GM12878 (cell line): ENCODE results near the gene E2F7. TPM values are rescaled to one million over a fixed set of nuclear protein-coding genes. Genes with fewer than 3 reads are reported as not detected.

Experiments
- ATAC-seq: fragments of 200-7000 bp; cut with Tn5 transposase; 3 replicates; pipeline ENCODE4 v1.9.1; 2020; ENCODE audit warnings: mild to moderate bottlenecking, moderate library complexity
- BruUV-seq: library from RNA; stranded (reverse); fragments of 400-500 nt; replicated peaks from 2 replicates; lab custom pipeline; 2021; lab: Mats Ljungman, UMichigan
- CTCF ChIA-PET: fragments of 300-600 bp; sonication (Branson Sonifier 250); formaldehyde crosslinking; extraction: SDS; loops from one replicate; lab custom pipeline; 2021; ENCODE audit warnings: inconsistent platforms; lab: Yijun Ruan, JAX
- POLR2A ChIA-PET: fragments of 350-600 bp; formaldehyde crosslinking; extraction: SDS; loops from one replicate; lab custom pipeline; 2021; ENCODE audit warnings: inconsistent platforms; lab: Charles Lee
- RAD21 ChIA-PET: fragments of 300-600 bp; sonication (Branson Sonifier 250); formaldehyde crosslinking; loops from one replicate; lab custom pipeline; 2023; ENCODE audit warnings: antibody characterized with exemption; ENCODE audit not compliant: unreplicated experiment; lab: Charles Lee
- SMC1A ChIA-PET: fragments of 300-600 bp; sonication (Branson Sonifier 250); formaldehyde crosslinking; loops from one replicate; lab custom pipeline; 2023; ENCODE audit not compliant: unreplicated experiment, uncharacterized antibody; lab: Charles Lee
- DNase-seq: peaks from one replicate; pipeline ENCODE4 v3.0.0-alpha.2; 2011; ENCODE audit warnings: low read depth, low spot score
- FAIRE-seq: peaks from 3 replicates; lab custom pipeline; 2011; peaks lifted over from hg19 to GRCh38; lab: Jason Lieb, UNC
- H2AFZ ChIP-seq: 2 replicates; pipeline ENCODE4 v1.6.0; 2011; ENCODE audit warnings: low read depth, low read length, control low read depth; ENCODE audit not compliant: control insufficient read depth
- H3K27ac ChIP-seq: 2 replicates; pipeline ENCODE4 v1.5.1; 2011; ENCODE audit warnings: control low read depth; ENCODE audit not compliant: control insufficient read depth, insufficient read depth
- H3K27me3 ChIP-seq, 2 experiments: replicated peaks in 1 of 2; 2 replicates each; pipeline versions ENCODE4 v1.6.0 to v1.6.1; 2011; ENCODE audit warnings: low read length in 1 of 2; ENCODE audit not compliant: control insufficient read depth in 2 of 2, insufficient read depth in 2 of 2
- H3K36me3 ChIP-seq, 2 experiments: 2 replicates each; pipeline ENCODE4 v1.5.1; 2011; ENCODE audit warnings: low read length in 1 of 2; ENCODE audit not compliant: control insufficient read depth in 2 of 2, insufficient read depth in 2 of 2
- H3K4me1 ChIP-seq: 2 replicates; pipeline ENCODE4 v1.6.1; 2011; ENCODE audit warnings: mild to moderate bottlenecking, low read length, moderate library complexity, mixed read lengths; ENCODE audit not compliant: control insufficient read depth, insufficient read depth
- H3K4me2 ChIP-seq: 2 replicates; pipeline ENCODE4 v1.6.0; 2011; ENCODE audit warnings: control low read depth; ENCODE audit not compliant: control insufficient read depth, insufficient read depth
- H3K4me3 ChIP-seq: fragments of 200-600 bp; sonication (generic); 2 replicates; pipeline ENCODE4 v1.5.1; 2016
- H3K79me2 ChIP-seq: 2 replicates; pipeline ENCODE4 v1.6.0; 2011; ENCODE audit warnings: low read length; ENCODE audit not compliant: control insufficient read depth, insufficient read depth
- H3K9ac ChIP-seq: 2 replicates; pipeline ENCODE4 v1.8.0; 2011; ENCODE audit warnings: low read length, control low read depth, mixed read lengths; ENCODE audit not compliant: control insufficient read depth, insufficient read depth
- H3K9me3 ChIP-seq: replicated peaks from 3 replicates; pipeline ENCODE4 v1.5.1; 2011; ENCODE audit warnings: mild to moderate bottlenecking, low read length; ENCODE audit not compliant: control insufficient read depth, insufficient read depth
- H4K20me1 ChIP-seq: 2 replicates; pipeline ENCODE4 v1.6.0; 2011; ENCODE audit not compliant: control insufficient read depth, insufficient read depth
- BHLHE40 ChIP-seq, 2 experiments: fragments of 450-650 bp in 1 of 2; IDR thresholded peaks; 2 replicates each; pipeline ENCODE4 v1.6.1; 2011 to 2017; ENCODE audit warnings: low read depth in 2 of 2, borderline replicate concordance in 1 of 2, improper control_type of control experiment in 1 of 2, low read length in 1 of 2, mild to moderate bottlenecking in 1 of 2
- CTCF ChIP-seq, 3 experiments: IDR thresholded peaks in 2 of 3; conservative IDR thresholded peaks in 1 of 3; 2 replicates each; pipeline ENCODE4 v1.5.1; 2011; ENCODE audit warnings: low read depth in 3 of 3, low read length in 3 of 3, mild to moderate bottlenecking in 3 of 3, control low read depth in 2 of 3, moderate library complexity in 2 of 3, inconsistent platforms in 1 of 3, mixed read lengths in 1 of 3; ENCODE audit not compliant: control insufficient read depth in 2 of 3, insufficient read depth in 1 of 3; ENCODE audit errors: extremely low read depth in 1 of 3
- JUNB ChIP-seq: IDR thresholded peaks from 2 replicates; pipeline ENCODE4 v1.6.1; 2016; ENCODE audit warnings: antibody characterized with exemption, mild to moderate bottlenecking
- LARP7 ChIP-seq: fragments of 450-650 bp; IDR thresholded peaks from 2 replicates; pipeline ENCODE4 v1.6.1; 2017; ENCODE audit warnings: mild to moderate bottlenecking
- POLR2A ChIP-seq: IDR thresholded peaks from 2 replicates; pipeline ENCODE4 v1.6.1; 2011; ENCODE audit warnings: low read depth, mild to moderate bottlenecking, low read length
- SMARCA5 ChIP-seq: fragments of 450-650 bp; IDR thresholded peaks from 2 replicates; pipeline ENCODE4 v1.6.1; 2017; ENCODE audit warnings: mild to moderate bottlenecking
- TARDBP ChIP-seq: IDR thresholded peaks from 2 replicates; pipeline ENCODE4 v1.6.1; 2016; ENCODE audit warnings: borderline replicate concordance
- ZBED1 ChIP-seq: IDR thresholded peaks from 2 replicates; pipeline ENCODE4 v1.6.1; 2016; ENCODE audit warnings: borderline replicate concordance
- ZBTB11 ChIP-seq: fragments of 450-650 bp; formaldehyde crosslinking; IDR thresholded peaks from 2 replicates; pipeline ENCODE4 v1.5.0; 2022; ENCODE audit warnings: mild to moderate bottlenecking, missing genetic modification characterization
- ZSCAN29 ChIP-seq: fragments of 450-650 bp; IDR thresholded peaks from 2 replicates; pipeline ENCODE4 v1.6.1; 2017; ENCODE audit warnings: mild to moderate bottlenecking, moderate library complexity
- WGBS: methylation state at CpG from one replicate; pipeline ENCODE4 v1.1.6; 2016; ENCODE audit warnings: low lambda C conversion rate; ENCODE audit not compliant: insufficient replicate concordance, insufficient coverage; ENCODE audit errors: missing lambda C conversion rate; 5-methylcytosine and 5-hydroxymethylcytosine counted together
- in situ Hi-C: fragments of 300-500 bp; cut with MboI; formaldehyde crosslinking; loops from 9 replicates; pipeline ENCODE4 v1.14.3; 2018; ENCODE audit warnings: mixed read lengths
- intact Hi-C: fragments of 100-400 bp; cut with micrococcal nuclease; formaldehyde crosslinking; loops from one replicate; pipeline ENCODE4 v1.14.2; 2022; ENCODE audit not compliant: unreplicated experiment
- polyA plus RNA-seq, 11 experiments: library from polyadenylated mRNA; depleted of rRNA in 4 of 11; unstranded in 6 of 11; stranded (reverse) in 5 of 11; fragments of >200 nt; fragmentation: Nextera tagmentation in 4 of 11; fragmentation: Illumina TruSeq in 1 of 11; extraction: Ambion mirVana in 4 of 11; extraction: Trizol in 1 of 11; gene quantifications; 1 replicate in 1 of 11; 2 replicates in 10 of 11; pipeline versions ENCODE4 v1.2.1 to v1.2.3, GENCODE V29; 2011 to 2016; ENCODE audit warnings: inconsistent platforms in 2 of 11, missing spikeins in 2 of 11, low read depth in 1 of 11
- total RNA-seq, 4 experiments: library from RNA; depleted of rRNA in 3 of 4; stranded (reverse); fragments of >200 nt in 3 of 4; fragmentation: Illumina TruSeq in 1 of 4; extraction: Trizol in 1 of 4; gene quantifications; 2 replicates each; pipeline versions ENCODE4 v1.2.1 to v1.2.3, GENCODE V29; 2013 to 2021
- TF ChIP-seq, protein P1 (sequence below): IDR thresholded peaks from 2 replicates; pipeline ENCODE4 v1.6.1; 2012; ENCODE audit warnings: mild to moderate bottlenecking, low read depth, low read length

The E2F7 gene
- total and polyA plus RNA-seq, 10 of the 15 experiments (the other 5 are each of a cell fraction or from before 2014, with no cell fraction given) = 5.6 to 32.1 (median 19.9) TPM

- Histone ChIP-seq H3K9ac (no peak overlapping the region), H4K20me1 (no peaks in the 10 kb centered on the region), H3K4me1 (no peaks in the 10 kb centered on the region), H3K27ac (no peak overlapping the region), H3K27me3 (no peaks in the 10 kb centered on the region), H2AFZ (no peak overlapping the region), H3K36me3 (no peaks in the 10 kb centered on the region), H3K9me3 (no peaks in the 10 kb centered on the region; the same call in 2 of the 3 replicates), H3K4me2 (no peak overlapping the region), H3K4me3 (no peak overlapping the region), H3K79me2 (no peaks in the 10 kb centered on the region)
- FAIRE-seq = no peak
- in situ Hi-C loops = loop anchor here (25.0 kb wide), 1 partner anchor 986 kb away; the partner anchor contains the start of gene NAP1L1
- no peak for TF ChIP-seq JUNB
- TF ChIP-seq TARDBP = no peak
- TF ChIP-seq CTCF (IDR thresholded peaks at IDR 0.05 in 2 of 3, conservative IDR thresholded peaks at IDR 0.05 in 1 of 3; ENCODE audit: control insufficient read depth in 2 of 3, extremely low read depth in 1 of 3, insufficient read depth in 1 of 3, low read depth in 3 of 3, low read length in 3 of 3) = no peak
- TF ChIP-seq ZSCAN29 = no peak
- TF ChIP-seq, protein P1, sequence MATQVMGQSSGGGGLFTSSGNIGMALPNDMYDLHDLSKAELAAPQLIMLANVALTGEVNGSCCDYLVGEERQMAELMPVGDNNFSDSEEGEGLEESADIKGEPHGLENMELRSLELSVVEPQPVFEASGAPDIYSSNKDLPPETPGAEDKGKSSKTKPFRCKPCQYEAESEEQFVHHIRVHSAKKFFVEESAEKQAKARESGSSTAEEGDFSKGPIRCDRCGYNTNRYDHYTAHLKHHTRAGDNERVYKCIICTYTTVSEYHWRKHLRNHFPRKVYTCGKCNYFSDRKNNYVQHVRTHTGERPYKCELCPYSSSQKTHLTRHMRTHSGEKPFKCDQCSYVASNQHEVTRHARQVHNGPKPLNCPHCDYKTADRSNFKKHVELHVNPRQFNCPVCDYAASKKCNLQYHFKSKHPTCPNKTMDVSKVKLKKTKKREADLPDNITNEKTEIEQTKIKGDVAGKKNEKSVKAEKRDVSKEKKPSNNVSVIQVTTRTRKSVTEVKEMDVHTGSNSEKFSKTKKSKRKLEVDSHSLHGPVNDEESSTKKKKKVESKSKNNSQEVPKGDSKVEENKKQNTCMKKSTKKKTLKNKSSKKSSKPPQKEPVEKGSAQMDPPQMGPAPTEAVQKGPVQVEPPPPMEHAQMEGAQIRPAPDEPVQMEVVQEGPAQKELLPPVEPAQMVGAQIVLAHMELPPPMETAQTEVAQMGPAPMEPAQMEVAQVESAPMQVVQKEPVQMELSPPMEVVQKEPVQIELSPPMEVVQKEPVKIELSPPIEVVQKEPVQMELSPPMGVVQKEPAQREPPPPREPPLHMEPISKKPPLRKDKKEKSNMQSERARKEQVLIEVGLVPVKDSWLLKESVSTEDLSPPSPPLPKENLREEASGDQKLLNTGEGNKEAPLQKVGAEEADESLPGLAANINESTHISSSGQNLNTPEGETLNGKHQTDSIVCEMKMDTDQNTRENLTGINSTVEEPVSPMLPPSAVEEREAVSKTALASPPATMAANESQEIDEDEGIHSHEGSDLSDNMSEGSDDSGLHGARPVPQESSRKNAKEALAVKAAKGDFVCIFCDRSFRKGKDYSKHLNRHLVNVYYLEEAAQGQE = no peak
- TF ChIP-seq LARP7 = no peak
- TF ChIP-seq ZBTB11 (CRISPR knock-in tag) = no peak
- no peak for TF ChIP-seq ZBED1
- TF ChIP-seq SMARCA5 = no peak
- no peak for TF ChIP-seq BHLHE40 (IDR thresholded peaks at IDR 0.05; ENCODE audit: borderline replicate concordance in 1 of 2, low read depth in 2 of 2, low read length in 1 of 2)
- no peak for TF ChIP-seq POLR2A
- SMC1A ChIA-PET = interaction anchor here (1.1 to 1.2 kb wide), 2 partner anchors 8 to 25 kb away, joined by 3 read pairs; no protein-coding TSS in a partner anchor
- WGBS = 80% methylated on average over 3 of the region's 3 CpGs
- no peak for ATAC-seq
- no peak for DNase-seq
- POLR2A ChIA-PET = no interaction called here
- RAD21 ChIA-PET = interaction anchor here (1.5 kb wide), 1 partner anchor 13 kb away, joined by 4 read pairs; no protein-coding TSS in a partner anchor
- CTCF ChIA-PET = interaction anchor here (2.9 kb wide), 1 partner anchor 13 kb away, joined by 9 read pairs; no protein-coding TSS in a partner anchor
- BruUV-seq = no TSS peak
- intact Hi-C loops = no loop called here
Observed at GRCh38 chr12:77072833-77073495, 7.6 kb upstream of the E2F7 start.
